OCI-LY7 (cell line): Measurements from ENCODE around the gene RAB1A.

Experiments used
- CTCF ChIP-seq: fragments of 200-600 bp; sonication (generic); conservative IDR thresholded peaks from 2 replicates; pipeline ENCODE4 v1.5.1; 2014; ENCODE audit warnings: mild to moderate bottlenecking, antibody characterized with exemption, low read length, moderate library complexity, mixed read lengths
- EZH2phosphoT487 ChIP-seq: fragments of 200-600 bp; sonication (generic); IDR thresholded peaks from 2 replicates; pipeline ENCODE4 v1.6.1; 2018; ENCODE audit warnings: low read depth, borderline replicate concordance, mild to moderate bottlenecking, mixed run types, antibody characterized with exemption, low read length, moderate library complexity, mixed read lengths

- TF ChIP-seq CTCF (no peak), EZH2phosphoT487 (no peak)
Observed at GRCh38 chr2:65161551-65162100, 31.7 kb upstream of the RAB1A start.
